K562 treated with DMSO at 1 percent for 4 hours (cell line): Measurements from ENCODE around the gene MAP1LC3B. TPM values are rescaled to one million over a fixed set of nuclear protein-coding genes. Genes with fewer than 3 reads are reported as not detected.

Source experiments
- total RNA-seq: library from RNA; unstranded; fragments of 300-600 nt; gene quantifications from 2 replicates; pipeline ENCODE4 v1.2.3, GENCODE V29; 2022; ENCODE audit not compliant: insufficient read depth

Gene MAP1LC3B
- total RNA-seq: 84.7 and 85.2 TPM in 2 replicates

DNA sequence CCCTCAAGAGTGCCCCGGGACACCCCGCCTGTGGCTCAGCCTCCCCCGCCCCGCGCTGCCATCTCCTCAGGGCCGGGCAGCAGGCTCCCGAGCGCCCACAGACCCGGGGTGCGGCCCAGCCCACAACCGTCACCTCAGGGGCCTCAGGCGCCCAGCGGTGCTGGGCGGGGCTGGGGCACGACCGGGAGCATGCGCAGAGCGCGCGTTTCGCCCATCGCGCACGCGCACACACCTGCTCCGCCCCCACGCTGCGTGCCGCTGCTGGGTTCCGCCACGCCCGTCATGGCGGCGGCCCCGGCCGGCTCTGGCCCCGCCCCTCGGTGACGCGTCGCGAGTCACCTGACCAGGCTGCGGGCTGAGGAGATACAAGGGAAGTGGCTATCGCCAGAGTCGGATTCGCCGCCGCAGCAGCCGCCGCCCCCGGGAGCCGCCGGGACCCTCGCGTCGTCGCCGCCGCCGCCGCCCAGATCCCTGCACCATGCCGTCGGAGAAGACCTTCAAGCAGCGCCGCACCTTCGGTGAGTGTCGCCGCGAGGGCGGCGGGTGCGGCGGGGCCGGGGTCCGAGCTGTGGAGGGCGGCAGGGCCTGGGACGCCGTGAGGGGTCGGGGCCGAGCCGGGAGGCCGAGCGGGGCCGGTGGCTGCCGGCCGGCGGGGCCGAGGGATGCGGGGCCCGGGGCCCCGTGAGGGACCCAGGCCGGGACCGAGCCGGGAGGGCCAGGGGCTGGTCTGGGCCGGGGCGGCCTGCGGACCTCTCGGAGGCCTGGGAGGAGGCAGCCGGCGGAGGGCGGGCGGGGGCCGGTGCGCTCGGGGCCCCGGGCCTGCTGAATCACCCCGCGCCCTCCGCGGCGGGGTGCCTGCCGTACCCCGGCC lies at the start of gene MAP1LC3B:
MAP1LC3B (plus strand) TSS at position 387 of the 871 bp plus-strand sequence; CDS start at position 479, 92 bp downstream.

GRCh38 chr16:87383505-87384161 lies 8.5 kb upstream of the MAP1LC3B start, which contains the start of gene FBXO31:
Gene FBXO31, minus strand, starts transcription at chr16:87383776. Its CDS starts 32 bp downstream, at chr16:87383744.

Other genes with a start within 250 kb of the MAP1LC3B start
- 6.5 and 16.8 TPM in 2 replicates for gene C16orf95, start 74.9 kb upstream of the MAP1LC3B start, total RNA-seq
- gene FBXO31, start 8.6 kb upstream of the MAP1LC3B start, total RNA-seq: 19.5 and 29.7 TPM in 2 replicates
- 15.3 and 22.0 TPM in 2 replicates for gene ZCCHC14, start 100.7 kb downstream of the MAP1LC3B start, total RNA-seq
- not detected in 2 replicates for gene JPH3, start 210.2 kb downstream of the MAP1LC3B start, total RNA-seq